Fibroblast of lung (primary cell): ENCODE results near the gene KLHL17.

Experiments used
- EZH2 ChIP-seq: IDR thresholded peaks from 2 replicates; pipeline ENCODE4 v1.5.1; 2012; ENCODE audit warnings: low read length, control low read depth, mild to moderate bottlenecking; ENCODE audit errors: missing control alignments
- TF ChIP-seq, protein P1 (sequence below), 2 donors: IDR thresholded peaks in 1 of 2; conservative IDR thresholded peaks in 1 of 2; 1 replicate in 1 of 2; 2 replicates in 1 of 2; pipeline ENCODE4 v1.5.1; 2011 to 2012; ENCODE audit warnings: low read length in 2 of 2, control low read depth in 1 of 2, inconsistent platforms in 1 of 2, low read depth in 1 of 2, mild to moderate bottlenecking in 1 of 2

DNA sequence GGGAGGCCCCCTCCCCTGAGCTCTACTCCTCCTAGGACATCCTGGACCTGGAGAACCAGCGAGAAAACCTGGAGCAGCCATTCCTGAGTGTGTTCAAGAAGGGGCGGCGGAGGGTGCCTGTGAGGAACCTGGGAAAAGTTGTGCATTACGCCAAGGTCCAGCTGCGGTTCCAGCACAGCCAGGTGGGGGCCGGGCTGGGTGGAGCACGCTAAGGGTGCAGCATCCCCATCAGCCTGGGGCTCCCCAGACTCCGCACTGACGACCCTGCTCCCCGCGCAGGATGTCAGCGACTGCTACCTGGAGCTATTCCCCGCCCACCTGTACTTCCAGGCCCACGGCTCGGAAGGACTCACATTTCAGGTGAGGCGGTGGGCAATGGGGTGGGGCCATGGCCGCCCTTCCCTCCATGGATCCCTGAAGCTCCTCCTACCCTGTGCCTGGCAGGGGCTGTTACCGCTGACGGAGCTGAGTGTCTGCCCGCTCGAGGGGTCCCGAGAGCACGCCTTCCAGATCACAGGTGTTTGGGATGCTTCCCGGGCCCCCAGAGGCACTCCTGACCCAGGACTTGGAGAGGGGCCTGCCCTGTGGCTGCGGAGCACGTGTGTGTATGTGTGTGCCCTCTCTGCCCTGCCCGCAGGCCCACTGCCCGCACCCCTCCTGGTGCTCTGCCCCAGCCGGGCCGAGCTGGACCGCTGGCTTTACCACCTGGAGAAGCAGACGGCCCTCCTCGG, 10.0 kb downstream of the KLHL17 start:
- no peak for TF ChIP-seq EZH2
- TF ChIP-seq, protein P1, sequence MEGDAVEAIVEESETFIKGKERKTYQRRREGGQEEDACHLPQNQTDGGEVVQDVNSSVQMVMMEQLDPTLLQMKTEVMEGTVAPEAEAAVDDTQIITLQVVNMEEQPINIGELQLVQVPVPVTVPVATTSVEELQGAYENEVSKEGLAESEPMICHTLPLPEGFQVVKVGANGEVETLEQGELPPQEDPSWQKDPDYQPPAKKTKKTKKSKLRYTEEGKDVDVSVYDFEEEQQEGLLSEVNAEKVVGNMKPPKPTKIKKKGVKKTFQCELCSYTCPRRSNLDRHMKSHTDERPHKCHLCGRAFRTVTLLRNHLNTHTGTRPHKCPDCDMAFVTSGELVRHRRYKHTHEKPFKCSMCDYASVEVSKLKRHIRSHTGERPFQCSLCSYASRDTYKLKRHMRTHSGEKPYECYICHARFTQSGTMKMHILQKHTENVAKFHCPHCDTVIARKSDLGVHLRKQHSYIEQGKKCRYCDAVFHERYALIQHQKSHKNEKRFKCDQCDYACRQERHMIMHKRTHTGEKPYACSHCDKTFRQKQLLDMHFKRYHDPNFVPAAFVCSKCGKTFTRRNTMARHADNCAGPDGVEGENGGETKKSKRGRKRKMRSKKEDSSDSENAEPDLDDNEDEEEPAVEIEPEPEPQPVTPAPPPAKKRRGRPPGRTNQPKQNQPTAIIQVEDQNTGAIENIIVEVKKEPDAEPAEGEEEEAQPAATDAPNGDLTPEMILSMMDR (conservative IDR thresholded peaks at IDR 0.05 in 1 of 2, IDR thresholded peaks at IDR 0.05 in 1 of 2; ENCODE audit: low read depth in 1 of 2, low read length in 2 of 2) = no peak
